Right lobe of liver (tissue), 6 donors: ENCODE results near the gene ASB13. TPM values are rescaled to one million over a fixed set of nuclear protein-coding genes. Genes with fewer than 3 reads are reported as not detected.

ENCODE experiments used
- ATAC-seq, 4 donors: fragments of 200-7000 bp; cut with Tn5 transposase; one replicate each; pipeline ENCODE4 v1.9.1; 2020; ENCODE audit warnings: mild to moderate bottlenecking in 4 of 4, moderate library complexity in 4 of 4
- DNase-seq, 3 donors: peaks; one replicate each; pipeline ENCODE4 v3.0.0-alpha.2; 2020
- H3K27ac ChIP-seq, 3 donors: fragments of 200-600 bp; one replicate each; pipeline ENCODE4 v1.8.0; 2022
- H3K27me3 ChIP-seq, 2 donors: fragments of 200-600 bp; one replicate each; pipeline ENCODE4 v1.8.0; 2022
- H3K36me3 ChIP-seq, 4 donors: fragments of 200-600 bp; sonication (generic) in 1 of 4; one replicate each; pipeline versions ENCODE4 v1.5.1 to v1.8.0; 2017 to 2022; ENCODE audit warnings: control low read depth in 1 of 4
- H3K4me1 ChIP-seq, 4 donors: fragments of 200-600 bp; sonication (generic) in 1 of 4; one replicate each; pipeline versions ENCODE4 v1.5.1 to v1.8.0; 2017 to 2022; ENCODE audit warnings: control low read depth in 1 of 4
- H3K4me3 ChIP-seq, 3 donors: fragments of 200-600 bp; one replicate each; pipeline ENCODE4 v1.8.0; 2022
- H3K9me3 ChIP-seq, 4 donors: fragments of 200-600 bp; sonication (generic) in 1 of 4; one replicate each; pipeline versions ENCODE4 v1.5.1 to v1.8.0; 2017 to 2022; ENCODE audit warnings: control low read depth in 1 of 4
- CTCF ChIP-seq, 4 donors: fragments of 200-600 bp in 3 of 4; fragments of 450-650 bp in 1 of 4; IDR thresholded peaks; one replicate each; pipeline versions ENCODE4 v1.5.1 to v1.8.0; 2016 to 2022; ENCODE audit warnings: antibody characterized with exemption in 4 of 4, mild to moderate bottlenecking in 2 of 4
- POLR2A ChIP-seq: fragments of 450-650 bp; IDR thresholded peaks from one replicate; pipeline ENCODE4 v1.6.1; 2017; ENCODE audit warnings: antibody characterized with exemption, mild to moderate bottlenecking
- WGBS: methylation state at CpG from one replicate; pipeline ENCODE4 v1.1.6; 2018; ENCODE audit warnings: low coverage, low lambda C conversion rate; ENCODE audit not compliant: insufficient coverage; ENCODE audit errors: missing lambda C conversion rate; 5-methylcytosine and 5-hydroxymethylcytosine counted together
- intact Hi-C, 2 donors: fragments of 100-400 bp; cut with DNase I; formaldehyde crosslinking; loops; one replicate each; pipeline versions ENCODE4 v1.11.2 to v1.14.1; 2022
- total RNA-seq, 6 experiments: library from RNA; depleted of rRNA in 2 of 6; stranded (reverse); fragments of >200 nt in 2 of 6; fragmentation: NEBNext Ultra II Directional in 3 of 6; extraction: Animal tissue kit (Norgen Biotek cat#: 25700) in 3 of 6; gene quantifications; one replicate each; pipeline versions ENCODE4 v1.1.0 to v1.2.4, GENCODE V29; 2016 to 2023
- donor health status: DM: no; HTN: yes; CAD: no.
- donor health status: DM: no; HTN: no; CAD: no.
- donor health status: DM: no; HTN: no; CAD: no.
- donor health status: DM: no; HTN: yes; CAD: no.
- donor health status: DM: no; HTN: yes; CAD: no.

Gene ASB13
- total RNA-seq, 6 experiments from 2014 or later: 19.7 to 117 (median 64.7) TPM

GRCh38 chr10:5663692-5664427 is 2.5 kb downstream of the ASB13 start:
- H3K4me3 ChIP-seq: no peak overlapping the region
- 66% methylated on average over 9 of the region's 12 CpGs for WGBS

GRCh38 chr10:5662708-5663579 is 3.5 kb downstream of the ASB13 start:
- WGBS: 86% methylated on average over 9 of the region's 9 CpGs
- ATAC-seq (no peak), DNase-seq (no peak)
- Histone ChIP-seq H3K9me3 (no peaks in the 10 kb centered on the region), H3K36me3 (no peaks in the 10 kb centered on the region), H3K4me1 (peaks cover 0 to 62% (median 29%) of the 10 kb centered on the region in 4 donors), H3K4me3 (no peak overlapping the region), H3K27me3 (no peaks in the 10 kb centered on the region), H3K27ac (peak overlapping the region in 1 of 3 donors; percentile 20)
- TF ChIP-seq POLR2A (no peak), CTCF (IDR thresholded peaks at IDR 0.05) (no peak)
- intact Hi-C loops: no loop called here

More at GRCh38 chr10:5663692-5664427, 2.5 kb downstream of the ASB13 start:
- Histone ChIP-seq H3K27ac (peak overlapping the region in 2 of 3 donors; percentile 83 to 92), H3K9me3 (no peaks in the 10 kb centered on the region), H3K4me1 (peaks cover 0 to 61% (median 33%) of the 10 kb centered on the region in 4 donors), H3K27me3 (no peaks in the 10 kb centered on the region), H3K36me3 (no peaks in the 10 kb centered on the region)
- intact Hi-C loops: no loop called here
- DNase-seq (no peak), ATAC-seq (no peak)
- TF ChIP-seq CTCF (IDR thresholded peaks at IDR 0.05) (no peak), POLR2A (no peak)

- H3K4me1 ChIP-seq: peaks cover 0 to 71% (median 31%) of the 10 kb centered on the region in 4 donors
- DNase-seq (no peak), ATAC-seq (no peak)
- WGBS: 60% methylated on average over 1 of the region's 6 CpGs
- peak overlapping the region in 2 of 3 donors; percentile 80 to 81 for H3K27ac ChIP-seq
- no peak overlapping the region for H3K4me3 ChIP-seq
- no peaks in the 10 kb centered on the region for H3K27me3 ChIP-seq
- intact Hi-C loops: no loop called here
- no peaks in the 10 kb centered on the region for H3K36me3 ChIP-seq
- H3K9me3 ChIP-seq: no peaks in the 10 kb centered on the region
- TF ChIP-seq POLR2A: no peak
- TF ChIP-seq CTCF (IDR thresholded peaks at IDR 0.05): no peak
These were observed 5.4 kb downstream of the ASB13 start for GRCh38 chr10:5661043-5661442.

GRCh38 chr10:5659702-5660528 is 6.5 kb downstream of the ASB13 start:
- H3K4me3 ChIP-seq: no peak overlapping the region
- intact Hi-C loops: no loop called here
- WGBS: 16% methylated on average over 15 of the region's 16 CpGs
- TF ChIP-seq CTCF (IDR thresholded peaks at IDR 0.05): no peak
- no peak for TF ChIP-seq POLR2A
- no peaks in the 10 kb centered on the region for H3K36me3 ChIP-seq
- peak overlapping the region; percentile 74 to 81 (median 80) for H3K27ac ChIP-seq
- no peaks in the 10 kb centered on the region for H3K9me3 ChIP-seq
- H3K4me1 ChIP-seq: peaks cover 0 to 78% (median 34%) of the 10 kb centered on the region in 4 donors
- ATAC-seq (peak; percentile 86 to 95 (median 91)), DNase-seq (peak; percentile 79 to 83 (median 81))
- no peaks in the 10 kb centered on the region for H3K27me3 ChIP-seq
